ENCODE data around the gene MMRN1. TPM values are rescaled to one million over a fixed set of nuclear protein-coding genes. Genes with fewer than 3 reads are reported as not detected.

The MMRN1 gene
- total RNA-seq, 1 experiment from 2014 or later = not detected

GRCh38 chr4:89954906-89955695 lies 60.4 kb downstream of the MMRN1 start:
- Histone ChIP-seq H3K9me3 (no peaks in the 10 kb centered on the region), H3K36me3 (no peaks in the 10 kb centered on the region), H3K4me3 (no peak overlapping the region), H3K27me3 (no peaks in the 10 kb centered on the region)
- DNase-seq = no peak

DNA sequence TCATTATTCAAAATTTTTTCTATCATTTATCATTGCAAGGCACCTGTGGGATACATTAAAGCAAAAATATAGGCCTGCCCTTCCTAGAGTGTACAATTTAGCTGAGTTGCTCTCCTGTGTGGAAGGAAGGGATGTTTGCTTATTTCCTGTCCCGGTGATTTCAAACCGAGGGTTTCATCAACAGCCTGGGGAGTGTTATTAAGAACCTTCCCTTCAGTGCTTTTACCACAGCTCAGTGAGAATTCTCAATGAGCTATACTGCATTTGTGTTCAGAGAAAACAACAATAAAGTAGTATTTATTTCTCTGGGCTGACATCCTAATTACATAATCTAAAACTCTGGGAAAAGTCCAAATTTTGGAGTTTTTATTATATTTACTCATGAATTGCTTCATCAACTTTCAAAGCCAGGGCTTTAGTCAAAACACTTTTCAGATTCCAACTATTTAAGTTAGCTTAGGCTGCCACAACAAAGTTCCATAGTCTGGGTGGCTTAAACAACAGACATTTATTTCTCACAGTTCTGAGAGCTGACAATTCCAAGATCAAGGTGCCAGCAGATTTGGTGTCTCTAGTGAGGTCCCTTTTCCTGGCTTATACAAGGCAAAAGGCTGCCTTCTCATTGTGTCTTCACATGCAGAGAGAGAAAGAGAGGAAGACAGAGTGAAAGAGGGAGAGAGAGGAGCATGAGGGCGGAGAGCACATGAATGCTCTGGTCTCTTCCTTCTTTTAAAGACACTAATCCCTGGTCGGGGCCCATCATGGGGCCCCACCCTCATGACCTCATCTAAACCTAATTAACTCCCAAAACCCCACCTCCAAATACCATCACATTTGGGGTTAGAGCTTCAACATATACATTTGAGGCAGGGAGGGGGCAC lies 62.6 kb downstream of the MMRN1 start:
- H3K36me3 ChIP-seq = no peaks in the 10 kb centered on the region
- no peak overlapping the region for H3K4me3 ChIP-seq
- DNase-seq = no peak
- no peaks in the 10 kb centered on the region for H3K9me3 ChIP-seq
- H3K27me3 ChIP-seq = no peaks in the 10 kb centered on the region

DNA sequence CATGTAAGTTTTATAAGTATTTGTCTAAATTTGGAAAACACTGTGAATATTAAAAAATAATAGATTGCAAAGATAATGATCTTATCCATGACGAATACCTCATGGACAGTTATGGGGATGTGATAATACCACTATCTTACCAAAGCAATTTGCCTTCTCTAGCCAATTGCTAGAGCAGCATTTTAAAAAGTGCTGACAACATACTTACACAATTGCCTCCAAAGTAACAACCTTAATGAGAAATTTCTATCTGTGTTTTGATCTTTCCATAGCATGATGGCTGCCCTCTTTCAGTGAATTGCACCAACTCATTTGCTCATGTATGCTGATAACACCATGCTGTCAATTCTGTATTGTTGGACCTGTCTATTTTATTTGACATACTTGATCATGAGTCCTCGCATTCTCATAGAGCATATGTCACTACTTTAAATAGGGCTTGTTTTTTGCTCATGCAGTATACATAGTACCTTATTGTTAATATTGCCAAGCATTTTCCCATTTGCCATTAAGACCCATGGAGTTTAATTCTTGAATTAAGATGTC lies 87.2 kb downstream of the MMRN1 start:
- DNase-seq = no peak
- Histone ChIP-seq H3K36me3 (no peaks in the 10 kb centered on the region), H3K4me3 (no peak overlapping the region), H3K27me3 (no peaks in the 10 kb centered on the region), H3K9me3 (no peaks in the 10 kb centered on the region)

DNA sequence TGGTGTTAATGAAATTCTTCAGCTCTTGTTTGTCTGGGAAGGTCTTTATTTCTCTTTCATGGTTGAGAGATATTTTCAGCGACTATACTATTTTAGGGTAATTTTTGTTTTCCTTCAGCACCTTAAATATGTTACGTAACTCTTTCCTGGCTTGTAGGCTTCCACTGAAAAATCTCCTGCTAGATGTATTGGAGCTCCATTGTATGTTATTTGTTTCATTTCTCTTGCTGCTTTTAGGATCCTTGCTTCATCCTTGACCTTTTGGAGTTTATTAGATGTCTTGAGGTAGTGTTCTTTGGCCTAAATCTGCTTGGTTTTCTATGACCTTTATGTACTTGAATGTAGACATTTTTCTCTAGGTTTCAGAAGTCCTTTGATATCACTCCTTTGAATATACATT lies 93.6 kb downstream of the MMRN1 start:
- Histone ChIP-seq H3K27me3 (no peaks in the 10 kb centered on the region), H3K4me3 (no peak overlapping the region)
- no peak for DNase-seq

DNA sequence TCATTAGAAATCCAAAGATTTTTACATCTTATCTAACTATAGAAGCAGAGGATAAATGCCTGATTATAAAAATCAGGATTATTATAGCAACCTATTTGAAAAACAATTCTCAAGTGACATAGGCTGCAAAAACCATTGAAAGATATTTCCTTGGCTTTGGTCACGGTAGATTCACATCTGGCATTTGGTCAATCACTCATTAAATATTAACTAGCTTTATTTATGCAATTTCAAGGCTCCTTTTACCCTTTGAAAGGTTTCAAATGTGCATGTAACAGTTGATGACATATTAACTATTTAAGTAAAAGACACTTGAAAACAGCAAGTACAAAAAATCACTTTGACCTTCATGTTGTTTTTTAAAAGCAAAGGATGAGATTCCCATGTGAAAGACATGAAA lies 98.1 kb downstream of the MMRN1 start:
- Histone ChIP-seq H3K9me3 (no peaks in the 10 kb centered on the region), H3K27me3 (no peaks in the 10 kb centered on the region), H3K36me3 (no peaks in the 10 kb centered on the region), H3K4me3 (no peak overlapping the region)
- no peak for DNase-seq

More for the DNA sequence above, 93.6 kb downstream of the MMRN1 start:
- no peaks in the 10 kb centered on the region for H3K9me3 ChIP-seq
- no peaks in the 10 kb centered on the region for H3K36me3 ChIP-seq

GRCh38 chr4:89994176-89994873 lies 99.7 kb downstream of the MMRN1 start:
- no peaks in the 10 kb centered on the region for H3K27me3 ChIP-seq
- DNase-seq = no peak

DNA sequence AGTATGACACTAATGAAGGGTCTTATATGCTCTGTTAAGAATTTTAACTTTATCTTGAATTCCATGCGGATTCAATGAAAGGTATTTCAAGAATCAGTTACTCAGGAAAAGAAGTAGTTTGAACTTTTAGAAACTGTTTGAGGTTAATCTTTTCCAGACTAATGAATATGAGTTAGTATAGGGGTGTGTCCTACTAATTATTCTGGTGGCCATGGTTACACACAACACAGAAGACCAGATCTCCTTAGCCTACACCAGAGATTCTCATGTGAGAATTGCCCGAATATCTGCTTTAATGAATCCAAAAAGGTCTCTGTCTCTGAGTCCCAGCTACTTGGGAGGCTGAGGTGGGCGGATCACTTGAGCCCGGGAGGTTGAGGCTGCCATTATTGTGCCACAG lies 100.4 kb downstream of the MMRN1 start:
- Histone ChIP-seq H3K4me3 (no peak overlapping the region), H3K9me3 (no peaks in the 10 kb centered on the region), H3K27me3 (no peaks in the 10 kb centered on the region), H3K36me3 (no peaks in the 10 kb centered on the region)
- no peak for DNase-seq

More at GRCh38 chr4:89994176-89994873, 99.7 kb downstream of the MMRN1 start:
- no peak overlapping the region for H3K4me3 ChIP-seq
- no peaks in the 10 kb centered on the region for H3K9me3 ChIP-seq
- H3K36me3 ChIP-seq = no peaks in the 10 kb centered on the region

- DNase-seq = no peak
- Histone ChIP-seq H3K36me3 (no peaks in the 10 kb centered on the region), H3K27me3 (no peaks in the 10 kb centered on the region), H3K4me3 (no peak overlapping the region), H3K9me3 (no peaks in the 10 kb centered on the region)
Observed at GRCh38 chr4:89995814-89996213, 101.2 kb downstream of the MMRN1 start.

DNA sequence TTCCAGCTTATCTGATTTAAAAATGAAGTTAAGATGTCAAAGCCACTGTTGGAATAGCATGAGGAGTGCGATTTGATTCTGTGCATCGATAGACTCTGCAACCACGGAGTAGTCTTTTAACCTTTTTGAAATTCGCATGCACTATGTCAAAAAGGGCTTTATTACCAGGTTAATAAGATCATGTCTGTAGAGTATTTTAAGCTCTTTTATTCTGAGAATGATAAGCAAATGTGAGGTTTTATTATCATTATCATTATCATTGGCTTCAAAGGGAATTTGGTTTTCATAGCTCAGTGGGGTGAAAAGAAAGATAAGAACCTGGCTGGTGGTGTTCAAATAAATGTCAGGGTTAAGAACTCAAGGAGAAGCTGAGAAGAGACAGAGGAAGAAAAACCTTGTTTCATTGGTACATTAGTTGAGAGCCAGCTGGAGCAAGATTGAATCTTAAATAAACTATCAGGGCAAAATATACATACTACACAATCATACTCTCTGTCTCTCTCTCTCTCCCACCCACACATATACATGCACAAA lies 102.6 kb downstream of the MMRN1 start:
- Histone ChIP-seq H3K9me3 (no peaks in the 10 kb centered on the region), H3K36me3 (no peaks in the 10 kb centered on the region), H3K4me3 (no peak overlapping the region), H3K27me3 (no peaks in the 10 kb centered on the region)
- no peak for DNase-seq

- H3K4me3 ChIP-seq = no peak overlapping the region
- H3K36me3 ChIP-seq = no peaks in the 10 kb centered on the region
- no peaks in the 10 kb centered on the region for H3K9me3 ChIP-seq
- DNase-seq = no peak
- H3K27me3 ChIP-seq = no peaks in the 10 kb centered on the region
Observed at GRCh38 chr4:89998469-89999011, 103.9 kb downstream of the MMRN1 start.

DNA sequence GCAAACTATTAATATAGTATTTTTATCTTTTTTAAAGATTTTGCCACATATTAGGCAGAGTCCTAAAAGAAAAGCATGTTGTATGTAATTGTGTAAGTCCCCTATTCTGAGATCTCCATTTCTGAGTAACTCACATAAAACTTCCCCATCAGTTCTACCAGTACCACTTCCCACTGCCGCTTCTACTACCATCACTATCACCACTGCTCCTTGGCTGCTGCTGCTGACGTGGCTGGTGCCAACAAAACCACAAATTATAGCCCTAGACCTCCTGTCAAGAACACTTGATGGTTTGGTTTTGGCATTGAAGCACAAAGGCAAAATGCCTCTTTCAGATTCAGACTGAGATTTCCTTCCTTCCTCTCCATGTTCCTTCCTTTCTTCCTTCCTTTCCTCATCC lies 106.4 kb downstream of the MMRN1 start:
- H3K27me3 ChIP-seq = no peaks in the 10 kb centered on the region
- no peaks in the 10 kb centered on the region for H3K9me3 ChIP-seq
- no peaks in the 10 kb centered on the region for H3K36me3 ChIP-seq
- no peak for DNase-seq
- no peak overlapping the region for H3K4me3 ChIP-seq

DNA sequence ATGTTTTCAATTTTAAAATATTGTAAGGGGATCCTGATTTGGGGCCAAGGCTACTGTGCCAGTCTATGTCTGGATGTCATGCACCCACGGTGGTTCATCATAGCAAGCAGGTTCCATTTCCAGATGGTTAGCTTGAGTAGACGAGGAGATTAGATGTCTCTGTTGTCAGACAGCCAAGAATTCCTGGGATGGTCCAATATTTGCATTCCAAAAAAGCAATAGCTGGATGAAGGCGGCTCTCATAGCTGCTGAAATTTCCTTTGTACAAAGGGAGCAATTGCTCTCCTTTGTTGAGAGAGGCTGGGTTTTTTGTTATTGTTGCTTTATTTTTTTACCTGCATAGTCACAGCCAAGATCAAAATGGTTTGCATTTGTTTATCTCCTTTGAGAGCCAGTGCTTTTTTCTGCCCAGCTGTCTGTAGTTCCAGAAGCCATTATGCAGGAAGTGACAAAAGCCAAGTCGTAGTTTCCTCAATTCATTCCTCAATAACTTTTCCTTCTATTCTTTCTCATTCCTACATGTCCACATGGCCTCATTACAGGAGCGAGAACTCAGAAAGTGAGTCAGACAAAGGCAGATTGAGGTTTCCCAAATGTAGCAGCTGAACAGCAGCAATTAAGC lies 107.9 kb downstream of the MMRN1 start:
- Histone ChIP-seq H3K4me3 (no peak overlapping the region), H3K27me3 (no peaks in the 10 kb centered on the region), H3K36me3 (no peaks in the 10 kb centered on the region), H3K9me3 (no peaks in the 10 kb centered on the region)
- DNase-seq = no peak

Other genes starting within 250 kb of the MMRN1 start
- gene SNCA, start 57.7 kb upstream of the MMRN1 start, total RNA-seq (2014; rRNA removed; shearing (Covaris generic); ENCODE audit: low replicate concordance) = not detected in 2 replicates
- gene CCSER1, start 232.5 kb downstream of the MMRN1 start, total RNA-seq (2014; rRNA removed; shearing (Covaris generic); ENCODE audit: low replicate concordance) = not detected in 2 replicates

Data from MG63 (cell line).